Measurements from ENCODE around the gene DIAPH2.

Gene DIAPH2

GRCh38 chrX:97481228-97481627, 796.6 kb downstream of the DIAPH2 start:
- TF ChIP-seq ZC3H10 (CRISPR knock-in tag; IDR thresholded peaks at IDR 0.05) (no peak), ZNF70 (CRISPR knock-in tag; IDR thresholded peaks at IDR 0.05) (no peak)
- ATAC-seq, result no peak

DNA sequence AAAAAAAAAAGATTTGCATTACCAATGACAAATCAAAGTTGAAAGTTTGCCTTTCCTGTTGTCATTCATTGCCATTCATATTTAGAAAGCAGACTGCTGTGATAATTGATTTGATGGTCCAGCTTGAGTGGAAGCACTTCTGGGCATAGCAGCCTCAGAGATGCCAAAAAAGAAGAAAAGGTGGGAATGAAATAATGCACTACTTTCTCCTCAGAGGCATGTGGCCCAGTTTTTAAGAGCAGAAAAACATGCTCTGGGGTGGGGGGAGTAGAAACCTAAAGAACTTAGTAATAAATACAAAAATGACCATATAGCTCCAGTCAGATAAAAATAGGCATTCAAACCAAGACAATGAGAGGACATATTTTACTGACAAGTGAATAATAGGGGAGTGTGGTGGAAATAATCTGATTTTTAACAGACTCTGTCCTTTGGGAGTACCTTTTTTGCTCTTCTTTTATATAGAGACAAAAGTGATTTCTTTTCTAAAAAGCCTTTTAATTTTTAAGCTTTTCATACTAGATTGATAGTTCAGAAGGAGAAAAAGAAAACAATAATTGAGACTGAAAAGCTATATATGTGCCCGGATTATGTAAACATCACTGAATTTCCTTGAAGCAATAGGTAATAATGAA, 798.1 kb downstream of the DIAPH2 start:
- ATAC-seq, result no peak
- no peak for TF ChIP-seq ZC3H10 (CRISPR knock-in tag; IDR thresholded peaks at IDR 0.05)
- no peak for TF ChIP-seq ISL1 (CRISPR knock-in tag; IDR thresholded peaks at IDR 0.05)
- TF ChIP-seq PATZ1 (CRISPR knock-in tag; IDR thresholded peaks at IDR 0.05; ENCODE audit: borderline replicate concordance), result no peak
- no peak for TF ChIP-seq ARNTL (CRISPR knock-in tag; IDR thresholded peaks at IDR 0.05; ENCODE audit: borderline replicate concordance, low read depth)
- TF ChIP-seq ESRRG (CRISPR knock-in tag; IDR thresholded peaks at IDR 0.05), result no peak
- no peak for TF ChIP-seq POU6F1 (CRISPR knock-in tag; IDR thresholded peaks at IDR 0.05; ENCODE audit: borderline replicate concordance, low read depth)
- TF ChIP-seq ZFP30 (CRISPR knock-in tag; IDR thresholded peaks at IDR 0.05), result no peak
- TF ChIP-seq, protein P1, sequence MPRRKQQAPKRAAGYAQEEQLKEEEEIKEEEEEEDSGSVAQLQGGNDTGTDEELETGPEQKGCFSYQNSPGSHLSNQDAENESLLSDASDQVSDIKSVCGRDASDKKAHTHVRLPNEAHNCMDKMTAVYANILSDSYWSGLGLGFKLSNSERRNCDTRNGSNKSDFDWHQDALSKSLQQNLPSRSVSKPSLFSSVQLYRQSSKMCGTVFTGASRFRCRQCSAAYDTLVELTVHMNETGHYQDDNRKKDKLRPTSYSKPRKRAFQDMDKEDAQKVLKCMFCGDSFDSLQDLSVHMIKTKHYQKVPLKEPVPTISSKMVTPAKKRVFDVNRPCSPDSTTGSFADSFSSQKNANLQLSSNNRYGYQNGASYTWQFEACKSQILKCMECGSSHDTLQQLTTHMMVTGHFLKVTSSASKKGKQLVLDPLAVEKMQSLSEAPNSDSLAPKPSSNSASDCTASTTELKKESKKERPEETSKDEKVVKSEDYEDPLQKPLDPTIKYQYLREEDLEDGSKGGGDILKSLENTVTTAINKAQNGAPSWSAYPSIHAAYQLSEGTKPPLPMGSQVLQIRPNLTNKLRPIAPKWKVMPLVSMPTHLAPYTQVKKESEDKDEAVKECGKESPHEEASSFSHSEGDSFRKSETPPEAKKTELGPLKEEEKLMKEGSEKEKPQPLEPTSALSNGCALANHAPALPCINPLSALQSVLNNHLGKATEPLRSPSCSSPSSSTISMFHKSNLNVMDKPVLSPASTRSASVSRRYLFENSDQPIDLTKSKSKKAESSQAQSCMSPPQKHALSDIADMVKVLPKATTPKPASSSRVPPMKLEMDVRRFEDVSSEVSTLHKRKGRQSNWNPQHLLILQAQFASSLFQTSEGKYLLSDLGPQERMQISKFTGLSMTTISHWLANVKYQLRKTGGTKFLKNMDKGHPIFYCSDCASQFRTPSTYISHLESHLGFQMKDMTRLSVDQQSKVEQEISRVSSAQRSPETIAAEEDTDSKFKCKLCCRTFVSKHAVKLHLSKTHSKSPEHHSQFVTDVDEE (CRISPR knock-in tag; IDR thresholded peaks at IDR 0.05), result no peak
- no peak for TF ChIP-seq TOX (CRISPR knock-in tag; IDR thresholded peaks at IDR 0.05; ENCODE audit: borderline replicate concordance)
- no peak for TF ChIP-seq ZNF565 (CRISPR knock-in tag; conservative IDR thresholded peaks at IDR 0.05; ENCODE audit: low read depth)
- TF ChIP-seq TCF4 (CRISPR knock-in tag; IDR thresholded peaks at IDR 0.05; ENCODE audit: borderline replicate concordance), result no peak
- no peak for TF ChIP-seq SNAI2 (CRISPR knock-in tag; IDR thresholded peaks at IDR 0.05)

- no peak for ATAC-seq
- TF ChIP-seq, protein P1 (CRISPR knock-in tag; IDR thresholded peaks at IDR 0.05), result no peak
- TF ChIP-seq ESRRG (CRISPR knock-in tag; IDR thresholded peaks at IDR 0.05), result no peak
- TF ChIP-seq GLIS3 (CRISPR knock-in tag; IDR thresholded peaks at IDR 0.05), result no peak
- TF ChIP-seq ZNF70 (CRISPR knock-in tag; IDR thresholded peaks at IDR 0.05), result no peak
- TF ChIP-seq POU6F1 (CRISPR knock-in tag; IDR thresholded peaks at IDR 0.05; ENCODE audit: borderline replicate concordance, low read depth), result no peak
- no peak for TF ChIP-seq OSR1 (CRISPR knock-in tag; IDR thresholded peaks at IDR 0.05)
- no peak for TF ChIP-seq RARB (CRISPR knock-in tag; IDR thresholded peaks at IDR 0.05)
- TF ChIP-seq ARNTL (CRISPR knock-in tag; IDR thresholded peaks at IDR 0.05; ENCODE audit: borderline replicate concordance, low read depth), result no peak
- no peak for TF ChIP-seq ISL1 (CRISPR knock-in tag; IDR thresholded peaks at IDR 0.05)
- TF ChIP-seq ZNF8 (CRISPR knock-in tag; IDR thresholded peaks at IDR 0.05), result no peak
- no peak for TF ChIP-seq ZC3H10 (CRISPR knock-in tag; IDR thresholded peaks at IDR 0.05)
- TF ChIP-seq TCF4 (CRISPR knock-in tag; IDR thresholded peaks at IDR 0.05; ENCODE audit: borderline replicate concordance), result no peak
- TF ChIP-seq CREB5 (CRISPR knock-in tag; IDR thresholded peaks at IDR 0.05; ENCODE audit: low read depth), result no peak
- TF ChIP-seq PATZ1 (CRISPR knock-in tag; IDR thresholded peaks at IDR 0.05; ENCODE audit: borderline replicate concordance), result no peak
- no peak for TF ChIP-seq BACH2 (CRISPR knock-in tag; IDR thresholded peaks at IDR 0.05; ENCODE audit: borderline replicate concordance)
- no peak for TF ChIP-seq TOX (CRISPR knock-in tag; IDR thresholded peaks at IDR 0.05; ENCODE audit: borderline replicate concordance)
- no peak for TF ChIP-seq CSRNP3 (CRISPR knock-in tag; IDR thresholded peaks at IDR 0.05)
These were observed 806.0 kb downstream of the DIAPH2 start for GRCh38 chrX:97490656-97491055.
